ENCODE measurements around the gene USP43. TPM values are rescaled to one million over a fixed set of nuclear protein-coding genes. Genes with fewer than 3 reads are reported as not detected.
A peak's percentile ranks its signal among the peaks of the same experiment; 100 is the strongest.
"Not testable (repeated sequence)": the region's sequence is repeated elsewhere in the genome, so short reads cannot be mapped to it uniquely, and the experiment has no call there.

Gene USP43, protein sequence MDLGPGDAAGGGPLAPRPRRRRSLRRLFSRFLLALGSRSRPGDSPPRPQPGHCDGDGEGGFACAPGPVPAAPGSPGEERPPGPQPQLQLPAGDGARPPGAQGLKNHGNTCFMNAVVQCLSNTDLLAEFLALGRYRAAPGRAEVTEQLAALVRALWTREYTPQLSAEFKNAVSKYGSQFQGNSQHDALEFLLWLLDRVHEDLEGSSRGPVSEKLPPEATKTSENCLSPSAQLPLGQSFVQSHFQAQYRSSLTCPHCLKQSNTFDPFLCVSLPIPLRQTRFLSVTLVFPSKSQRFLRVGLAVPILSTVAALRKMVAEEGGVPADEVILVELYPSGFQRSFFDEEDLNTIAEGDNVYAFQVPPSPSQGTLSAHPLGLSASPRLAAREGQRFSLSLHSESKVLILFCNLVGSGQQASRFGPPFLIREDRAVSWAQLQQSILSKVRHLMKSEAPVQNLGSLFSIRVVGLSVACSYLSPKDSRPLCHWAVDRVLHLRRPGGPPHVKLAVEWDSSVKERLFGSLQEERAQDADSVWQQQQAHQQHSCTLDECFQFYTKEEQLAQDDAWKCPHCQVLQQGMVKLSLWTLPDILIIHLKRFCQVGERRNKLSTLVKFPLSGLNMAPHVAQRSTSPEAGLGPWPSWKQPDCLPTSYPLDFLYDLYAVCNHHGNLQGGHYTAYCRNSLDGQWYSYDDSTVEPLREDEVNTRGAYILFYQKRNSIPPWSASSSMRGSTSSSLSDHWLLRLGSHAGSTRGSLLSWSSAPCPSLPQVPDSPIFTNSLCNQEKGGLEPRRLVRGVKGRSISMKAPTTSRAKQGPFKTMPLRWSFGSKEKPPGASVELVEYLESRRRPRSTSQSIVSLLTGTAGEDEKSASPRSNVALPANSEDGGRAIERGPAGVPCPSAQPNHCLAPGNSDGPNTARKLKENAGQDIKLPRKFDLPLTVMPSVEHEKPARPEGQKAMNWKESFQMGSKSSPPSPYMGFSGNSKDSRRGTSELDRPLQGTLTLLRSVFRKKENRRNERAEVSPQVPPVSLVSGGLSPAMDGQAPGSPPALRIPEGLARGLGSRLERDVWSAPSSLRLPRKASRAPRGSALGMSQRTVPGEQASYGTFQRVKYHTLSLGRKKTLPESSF
- total RNA-seq, result 10 to 100 TPM; 14.9 to 26.9 (median 20.0) TPM

DNA sequence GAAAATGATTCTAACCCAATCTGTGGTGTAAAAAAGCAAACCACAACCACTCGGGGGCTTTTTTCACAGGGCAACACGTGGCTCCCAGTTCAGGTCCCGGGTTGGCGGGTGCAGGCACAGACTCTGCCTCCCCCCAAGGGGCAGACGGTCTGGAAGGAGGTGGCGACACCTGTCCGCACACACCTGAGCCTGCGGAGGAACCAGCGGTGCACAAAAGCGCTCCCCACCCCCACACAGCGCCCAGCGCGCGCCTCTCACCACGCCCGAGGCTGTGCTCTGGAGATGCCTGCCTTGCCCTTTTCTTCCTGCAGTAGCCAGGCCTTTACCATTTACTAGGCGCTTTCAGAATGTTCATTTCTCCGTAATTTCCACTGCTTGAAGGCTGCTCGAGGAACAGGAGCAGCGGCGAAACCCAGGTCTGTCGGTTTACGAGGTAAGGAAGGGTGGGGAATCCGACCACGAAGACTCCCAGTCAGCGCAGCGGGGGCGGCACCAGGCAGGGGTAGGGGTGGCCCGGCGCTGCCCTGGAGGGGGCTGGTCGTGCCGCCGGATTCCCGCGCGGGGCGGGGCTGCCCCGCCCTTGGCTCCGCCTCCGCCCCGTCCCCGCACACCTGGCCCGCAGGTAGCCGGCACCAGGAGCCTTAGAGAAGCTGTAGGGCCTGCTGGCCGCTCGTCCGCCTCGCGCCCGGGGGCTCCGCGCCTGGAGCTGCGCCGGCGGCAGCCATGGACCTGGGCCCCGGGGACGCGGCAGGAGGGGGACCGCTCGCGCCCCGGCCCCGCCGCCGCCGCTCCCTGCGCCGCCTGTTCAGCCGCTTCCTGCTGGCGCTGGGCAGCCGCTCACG, at the start of gene USP43:
Gene USP43, plus strand, starts transcription at position 608 of the 842 bp plus-strand sequence. Its CDS starts 116 bp downstream, at position 724.
- Histone ChIP-seq H3K27me3 (peaks cover 28% of the 10 kb centered on the region), H3K9me3 (no peaks in the 10 kb centered on the region), H3K4me1 (peaks cover 0 to 13% (median 11%) of the 10 kb centered on the region in 4 donors), H3K27ac (peak within 1 kb of the TSS; percentile 90 to 96 (median 92)), H3K4me3 (peak within 1 kb of the TSS; percentile 55 to 79 (median 70)), H3K36me3 (no peaks in the 10 kb centered on the region)
- in situ Hi-C loops (cut with MboI; ENCODE audit: low pct_ligation_motif_present in 1 of 4, low pct_unique_long_range_greater_than_20kb in 1 of 4, low sequenced_read_pairs in 3 of 4), result no loop called here
- intact Hi-C loops (cut with DNase I; ENCODE audit: low total_unique reads), result no loop called here
- no peak for TF ChIP-seq EP300 (IDR thresholded peaks at IDR 0.05; ENCODE audit: low read depth)
- TF ChIP-seq, protein P1, sequence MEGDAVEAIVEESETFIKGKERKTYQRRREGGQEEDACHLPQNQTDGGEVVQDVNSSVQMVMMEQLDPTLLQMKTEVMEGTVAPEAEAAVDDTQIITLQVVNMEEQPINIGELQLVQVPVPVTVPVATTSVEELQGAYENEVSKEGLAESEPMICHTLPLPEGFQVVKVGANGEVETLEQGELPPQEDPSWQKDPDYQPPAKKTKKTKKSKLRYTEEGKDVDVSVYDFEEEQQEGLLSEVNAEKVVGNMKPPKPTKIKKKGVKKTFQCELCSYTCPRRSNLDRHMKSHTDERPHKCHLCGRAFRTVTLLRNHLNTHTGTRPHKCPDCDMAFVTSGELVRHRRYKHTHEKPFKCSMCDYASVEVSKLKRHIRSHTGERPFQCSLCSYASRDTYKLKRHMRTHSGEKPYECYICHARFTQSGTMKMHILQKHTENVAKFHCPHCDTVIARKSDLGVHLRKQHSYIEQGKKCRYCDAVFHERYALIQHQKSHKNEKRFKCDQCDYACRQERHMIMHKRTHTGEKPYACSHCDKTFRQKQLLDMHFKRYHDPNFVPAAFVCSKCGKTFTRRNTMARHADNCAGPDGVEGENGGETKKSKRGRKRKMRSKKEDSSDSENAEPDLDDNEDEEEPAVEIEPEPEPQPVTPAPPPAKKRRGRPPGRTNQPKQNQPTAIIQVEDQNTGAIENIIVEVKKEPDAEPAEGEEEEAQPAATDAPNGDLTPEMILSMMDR (IDR thresholded peaks at IDR 0.05), result peak in 1 of 5 experiments; percentile 30
- TF ChIP-seq POLR2AphosphoS5 (IDR thresholded peaks at IDR 0.05), result peak; percentile 66 to 72 (median 68)
- TF ChIP-seq POLR2A (IDR thresholded peaks at IDR 0.05), result peak; percentile 58
- 0% methylated on average over 25 of the region's 72 CpGs; no CpG with 5 or more reads in 1 of the 2 donors for WGBS, 2 donors (ENCODE audit: low coverage in 1 of 2)
- peak; percentile 80 for DNase-seq

DNA sequence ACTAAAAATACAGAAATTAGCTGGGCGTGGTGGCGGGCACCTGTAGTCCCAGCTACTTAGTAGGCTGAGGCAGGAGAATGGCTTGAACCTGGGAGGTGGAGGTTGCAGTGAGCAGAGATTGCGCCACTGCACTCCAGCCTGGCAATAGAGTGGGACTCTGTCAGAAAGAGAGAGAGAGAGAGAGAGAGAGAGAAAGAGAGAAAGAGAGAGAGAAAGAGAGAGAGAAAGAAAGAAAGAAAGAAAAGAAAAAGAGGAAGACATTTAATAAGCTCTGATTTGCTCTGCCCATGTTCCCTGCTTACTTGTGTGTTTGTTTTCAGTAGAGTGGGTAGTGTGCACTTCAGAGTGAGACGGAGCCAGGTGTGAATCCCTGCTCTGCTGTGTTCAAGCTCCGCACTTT, 47.7 kb upstream of the USP43 start:
- H3K27ac ChIP-seq; in situ Hi-C loops (cut with MboI; ENCODE audit: low pct_ligation_motif_present in 1 of 4, low pct_unique_long_range_greater_than_20kb in 1 of 4, low sequenced_read_pairs in 3 of 4); H3K27me3 ChIP-seq; H3K4me3 ChIP-seq; H3K9me3 ChIP-seq; H3K36me3 ChIP-seq; H3K4me1 ChIP-seq; intact Hi-C loops (cut with DNase I; ENCODE audit: low total_unique reads); DNase-seq: not testable (repeated sequence)
- 89 to 91% methylated on average over 5 of the region's 5 CpGs for WGBS, 2 donors (ENCODE audit: low coverage in 1 of 2)

DNA sequence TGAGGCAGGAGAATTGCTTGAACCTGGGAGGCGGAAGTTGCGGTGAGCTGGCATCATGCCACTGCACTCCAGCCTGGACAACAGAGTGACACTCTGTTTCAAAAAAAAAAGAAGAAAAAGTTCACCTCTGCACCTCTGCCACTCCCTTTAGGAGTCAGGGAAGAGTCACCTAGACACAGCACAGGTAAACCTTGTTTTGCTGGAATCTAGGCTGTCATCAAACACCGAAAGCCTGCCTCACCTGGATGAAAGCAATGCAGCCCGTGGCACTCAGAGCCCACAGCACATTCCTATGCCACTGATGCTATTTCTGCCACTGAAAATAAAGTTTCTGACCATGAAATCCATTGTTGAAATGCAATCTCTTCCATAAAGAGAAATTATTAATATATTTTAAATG, 46.7 kb upstream of the USP43 start:
- Histone ChIP-seq H3K4me1 (no peaks in the 10 kb centered on the region), H3K9me3 (no peaks in the 10 kb centered on the region), H3K4me3 (no peak overlapping the region), H3K36me3 (no peaks in the 10 kb centered on the region), H3K27me3 (no peaks in the 10 kb centered on the region), H3K27ac (no peak overlapping the region)
- intact Hi-C loops (cut with DNase I; ENCODE audit: low total_unique reads) (no loop called here), in situ Hi-C loops (cut with MboI; ENCODE audit: low pct_ligation_motif_present in 1 of 4, low pct_unique_long_range_greater_than_20kb in 1 of 4, low sequenced_read_pairs in 3 of 4) (no loop called here)
- WGBS, 2 donors (ENCODE audit: low coverage in 1 of 2), result 79 to 90% methylated on average over 2 to 4 of the region's 4 CpGs
- TF ChIP-seq POLR2AphosphoS5 (IDR thresholded peaks at IDR 0.05) (no peak), EP300 (IDR thresholded peaks at IDR 0.05; ENCODE audit: low read depth) (no peak), POLR2A (IDR thresholded peaks at IDR 0.05) (no peak)
- TF ChIP-seq, protein P1 (IDR thresholded peaks at IDR 0.05), result no peak
- no peak for DNase-seq

DNA sequence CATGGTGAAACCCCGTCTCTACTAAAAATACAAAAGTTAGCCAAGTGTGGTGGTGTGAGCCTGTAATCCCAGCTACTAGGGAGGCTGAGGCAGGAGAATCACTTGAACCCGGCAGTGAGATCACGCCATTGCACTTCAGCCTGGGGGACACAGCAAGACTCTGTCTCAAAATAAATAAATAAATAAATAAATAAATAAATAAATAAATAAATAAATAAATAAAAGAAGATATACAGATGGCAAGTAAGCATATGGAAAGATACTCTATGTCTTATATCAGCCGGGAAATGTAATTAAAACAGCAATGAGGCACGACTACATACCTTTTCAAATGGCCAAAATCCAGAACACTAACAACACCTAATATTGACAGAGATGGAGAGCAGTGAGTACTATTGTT, 40.7 kb upstream of the USP43 start:
- H3K27me3 ChIP-seq; H3K36me3 ChIP-seq; intact Hi-C loops (cut with DNase I; ENCODE audit: low total_unique reads); H3K27ac ChIP-seq; H3K4me1 ChIP-seq; in situ Hi-C loops (cut with MboI; ENCODE audit: low pct_ligation_motif_present in 1 of 4, low pct_unique_long_range_greater_than_20kb in 1 of 4, low sequenced_read_pairs in 3 of 4); H3K9me3 ChIP-seq; H3K4me3 ChIP-seq; DNase-seq: not testable (repeated sequence)
- WGBS, 2 donors (ENCODE audit: low coverage in 1 of 2), result 80 to 91% methylated on average over 4 to 5 of the region's 5 CpGs

All from transverse colon (tissue), 4 donors.